A549 (cell line): ENCODE data around the gene PTPRN2. TPM values are rescaled to one million over a fixed set of nuclear protein-coding genes. Genes with fewer than 3 reads are reported as not detected.

Experiments
- ATAC-seq, 2 experiments: fragments of 200-7000 bp in 1 of 2; fragments of >200 bp in 1 of 2; cut with Nextera tagmentation in 1 of 2; cut with Tn5 transposase in 1 of 2; 3 replicates each; pipeline versions ENCODE4 v1.8.0 to v1.9.1; 2018 to 2020; ENCODE audit warnings: mild to moderate bottlenecking in 1 of 2, moderate library complexity in 1 of 2
- CTCF ChIA-PET: fragments of 300-600 bp; sonication (Branson Sonifier 250); formaldehyde crosslinking; extraction: SDS; loops from one replicate; lab custom pipeline; 2021; ENCODE audit warnings: antibody characterized with exemption, inconsistent platforms; lab: Yijun Ruan, JAX
- POLR2A ChIA-PET: fragments of 350-600 bp; formaldehyde crosslinking; extraction: SDS; loops from one replicate; lab custom pipeline; 2021; ENCODE audit warnings: antibody characterized with exemption, inconsistent platforms; lab: Yijun Ruan, JAX
- DNase-seq, 2 experiments: peaks; one replicate each; pipeline versions ENCODE4 v3.0.0 to v3.0.0-alpha.2; 2011 to 2016; ENCODE audit warnings: low read depth in 1 of 2, low spot score in 1 of 2
- FAIRE-seq: peaks from 2 replicates; lab custom pipeline; 2011; peaks lifted over from hg19 to GRCh38; lab: Jason Lieb, UNC
- H3K27ac ChIP-seq, 2 experiments: fragments of >200 bp; sonication (Bioruptor Twin); formaldehyde crosslinking; 3 replicates each; pipeline ENCODE4 v1.5.1; 2016 to 2017
- H3K4me1 ChIP-seq: fragments of >200 bp; sonication (Bioruptor Twin); formaldehyde crosslinking; 3 replicates; pipeline ENCODE4 v1.6.1; 2016
- H3K4me2 ChIP-seq: fragments of >200 bp; sonication (Bioruptor Twin); formaldehyde crosslinking; 3 replicates; pipeline ENCODE4 v1.6.1; 2016
- H3K4me3 ChIP-seq: fragments of >200 bp; sonication (Bioruptor Twin); formaldehyde crosslinking; 3 replicates; pipeline ENCODE4 v1.5.1; 2016
- H3K9me3 ChIP-seq: fragments of >200 bp; sonication (Bioruptor Twin); formaldehyde crosslinking; 3 replicates; pipeline ENCODE4 v1.6.1; 2016
- ATOH8 ChIP-seq: fragments of 250-450 bp; sonication (Bioruptor Pico); IDR thresholded peaks from 2 replicates; pipeline ENCODE4 v1.5.0; 2020; ENCODE audit warnings: low read depth, mild to moderate bottlenecking, moderate library complexity
- CBX2 ChIP-seq: fragments of 200-600 bp; sonication (generic); IDR thresholded peaks from 2 replicates; pipeline ENCODE4 v1.6.1; 2016; ENCODE audit warnings: low read depth, mild to moderate bottlenecking, borderline replicate concordance
- CEBPB ChIP-seq, 2 experiments: fragments of >200 bp in 1 of 2; sonication (Bioruptor Twin) in 1 of 2; formaldehyde crosslinking in 1 of 2; IDR thresholded peaks; 2 replicates each; pipeline ENCODE4 v1.6.1; 2012 to 2016
- CTCF ChIP-seq: fragments of >200 bp; sonication (Bioruptor Twin); formaldehyde crosslinking; IDR thresholded peaks from 3 replicates; pipeline ENCODE4 v1.5.1; 2016
- EHF ChIP-seq: fragments of 250-450 bp; sonication (Bioruptor Pico); IDR thresholded peaks from 2 replicates; pipeline ENCODE4 v1.5.0; 2020; ENCODE audit warnings: mild to moderate bottlenecking
- EP300 ChIP-seq, 2 experiments: fragments of >200 bp; sonication (Bioruptor Twin); formaldehyde crosslinking; IDR thresholded peaks; 2 replicates in 1 of 2; 3 replicates in 1 of 2; pipeline ENCODE4 v1.6.1; 2016 to 2017
- ESRRA ChIP-seq: fragments of 150-350 bp; IDR thresholded peaks from 2 replicates; pipeline ENCODE4 v1.6.1; 2014; ENCODE audit warnings: mild to moderate bottlenecking, low read length, borderline replicate concordance
- GATA3 ChIP-seq: IDR thresholded peaks from 2 replicates; pipeline ENCODE4 v1.6.1; 2012; ENCODE audit warnings: borderline replicate concordance
- HDAC2 ChIP-seq: fragments of 200-600 bp; sonication (generic); IDR thresholded peaks from 2 replicates; pipeline ENCODE4 v1.6.1; 2016
- HEYL ChIP-seq: fragments of 250-450 bp; sonication (Bioruptor Pico); IDR thresholded peaks from 2 replicates; pipeline ENCODE4 v1.8.0; 2021; ENCODE audit warnings: mild to moderate bottlenecking, moderate library complexity
- HOXB13 ChIP-seq: fragments of 250-450 bp; sonication (Bioruptor Pico); IDR thresholded peaks from 2 replicates; pipeline ENCODE4 v1.5.0; 2020; ENCODE audit warnings: low read depth, mild to moderate bottlenecking, moderate library complexity
- JUN ChIP-seq, 2 experiments: fragments of >200 bp; sonication (Bioruptor Twin); formaldehyde crosslinking; IDR thresholded peaks; 2 replicates in 1 of 2; 3 replicates in 1 of 2; pipeline ENCODE4 v1.6.1; 2016 to 2017
- MAZ ChIP-seq: fragments of 150-350 bp; IDR thresholded peaks from 2 replicates; pipeline ENCODE4 v1.6.1; 2014; ENCODE audit warnings: antibody characterized with exemption, low read depth, low read length, borderline replicate concordance
- NFE2L2 ChIP-seq: fragments of 150-350 bp; conservative IDR thresholded peaks from 2 replicates; pipeline ENCODE4 v1.6.1; 2014; ENCODE audit warnings: low read length
- NPAS2 ChIP-seq: fragments of 250-450 bp; sonication (Bioruptor Pico); IDR thresholded peaks from 2 replicates; pipeline ENCODE4 v1.8.0; 2022; ENCODE audit warnings: mild to moderate bottlenecking, moderate library complexity, borderline replicate concordance
- NR3C1 ChIP-seq: fragments of >200 bp; sonication (Bioruptor Twin); formaldehyde crosslinking; IDR thresholded peaks from 3 replicates; pipeline ENCODE4 v1.6.1; 2017
- PBX3 ChIP-seq: IDR thresholded peaks from 2 replicates; pipeline ENCODE4 v1.6.1; 2012
- POLR2A ChIP-seq: IDR thresholded peaks from 2 replicates; pipeline ENCODE4 v1.6.1; 2012; ENCODE audit warnings: mild to moderate bottlenecking, low read length
- POLR2AphosphoS2 ChIP-seq: conservative IDR thresholded peaks from 2 replicates; pipeline ENCODE4 v1.6.1; 2012; ENCODE audit warnings: low read length, improper control_type of control experiment, inconsistent platforms
- RAD21 ChIP-seq, 2 experiments: fragments of >200 bp in 1 of 2; sonication (Bioruptor Twin) in 1 of 2; formaldehyde crosslinking in 1 of 2; IDR thresholded peaks in 1 of 2; conservative IDR thresholded peaks in 1 of 2; 2 replicates in 1 of 2; 3 replicates in 1 of 2; pipeline ENCODE4 v1.6.1; 2012 to 2018; ENCODE audit warnings: inconsistent platforms in 1 of 2
- SMC3 ChIP-seq: fragments of >200 bp; sonication (Bioruptor Twin); formaldehyde crosslinking; IDR thresholded peaks from 3 replicates; pipeline ENCODE4 v1.6.1; 2018; ENCODE audit warnings: inconsistent platforms
- SREBF2 ChIP-seq: fragments of 450-650 bp; IDR thresholded peaks from 2 replicates; pipeline ENCODE4 v1.6.1; 2014; ENCODE audit warnings: mild to moderate bottlenecking, moderate library complexity
- TFCP2L1 ChIP-seq: fragments of 250-450 bp; sonication (Bioruptor Pico); IDR thresholded peaks from 2 replicates; pipeline ENCODE4 v1.5.0; 2021; ENCODE audit warnings: mild to moderate bottlenecking
- TP53 ChIP-seq: fragments of 250-450 bp; sonication (Bioruptor Pico); IDR thresholded peaks from 2 replicates; pipeline ENCODE4 v1.5.0; 2021; ENCODE audit warnings: mild to moderate bottlenecking, moderate library complexity
- USF2 ChIP-seq: fragments of 450-650 bp; IDR thresholded peaks from 2 replicates; pipeline ENCODE4 v1.6.1; 2014; ENCODE audit warnings: antibody characterized with exemption
- ZC3H11A ChIP-seq: fragments of 450-650 bp; IDR thresholded peaks from 2 replicates; pipeline ENCODE4 v1.6.1; 2014; ENCODE audit warnings: antibody characterized with exemption, mild to moderate bottlenecking
- ZFP36 ChIP-seq: fragments of 450-650 bp; IDR thresholded peaks from 2 replicates; pipeline ENCODE4 v1.6.1; 2014; ENCODE audit warnings: borderline replicate concordance; ENCODE audit not compliant: partially characterized antibody
- ZSCAN20 ChIP-seq: fragments of 250-450 bp; sonication (Bioruptor Pico); IDR thresholded peaks from 2 replicates; pipeline ENCODE4 v1.8.0; 2022; ENCODE audit warnings: mild to moderate bottlenecking, moderate library complexity
- WGBS: methylation state at CpG from one replicate; pipeline ENCODE4 v1.1.6; 2017; ENCODE audit errors: missing lambda C conversion rate; 5-methylcytosine and 5-hydroxymethylcytosine counted together
- polyA plus RNA-seq, 4 experiments: library from polyadenylated mRNA; depleted of rRNA in 3 of 4; stranded (reverse); fragments of >200 nt; fragmentation: RNase III in 1 of 4; extraction: RNeasy Plus Mini Kit Qiagen cat#74134 plus additional on column Dnase treatment in 1 of 4; gene quantifications; 2 replicates in 3 of 4; 3 replicates in 1 of 4; pipeline ENCODE4 v1.2.3, GENCODE V29; 2011 to 2017

PTPRN2 gene
- polyA plus RNA-seq, 2 of the 4 experiments (the other 2 are of a cell fraction) = 0.41 to 1.2 TPM

GRCh38 chr7:157962458-157963306, 624.9 kb downstream of the PTPRN2 start:
- no peak for FAIRE-seq
- 42% methylated on average over 14 of the region's 15 CpGs for WGBS
- Histone ChIP-seq H3K4me3 (no peak overlapping the region), H3K4me1 (no peaks in the 10 kb centered on the region), H3K9me3 (peaks cover 6% of the 10 kb centered on the region; the same call in 1 of the 3 replicates), H3K27ac (no peak overlapping the region), H3K4me2 (no peak overlapping the region)
- CTCF ChIA-PET = no interaction called here
- TF ChIP-seq POLR2A = no peak
- TF ChIP-seq EP300 (IDR thresholded peaks at IDR 0.05) = no peak
- no peak for TF ChIP-seq NR3C1
- TF ChIP-seq NFE2L2 = no peak
- no peak for TF ChIP-seq RAD21 (conservative IDR thresholded peaks at IDR 0.05 in 1 of 2, IDR thresholded peaks at IDR 0.05 in 1 of 2)
- no peak for TF ChIP-seq NPAS2 (CRISPR knock-in tag)
- no peak for TF ChIP-seq SREBF2
- no peak for TF ChIP-seq ZC3H11A
- TF ChIP-seq MAZ = no peak
- no peak for TF ChIP-seq POLR2AphosphoS2
- no peak for TF ChIP-seq ESRRA
- no peak for TF ChIP-seq PBX3
- no peak for TF ChIP-seq EHF (CRISPR knock-in tag)
- TF ChIP-seq HEYL (CRISPR knock-in tag) = no peak
- no peak for TF ChIP-seq ZSCAN20 (CRISPR knock-in tag)
- POLR2A ChIA-PET = no interaction called here
- ATAC-seq = no peak; a peak in 1 of 6 replicates
- no peak for DNase-seq

GRCh38 chr7:157961731-157962457, 625.7 kb downstream of the PTPRN2 start:
- no peak for DNase-seq
- 44% methylated on average over 20 of the region's 29 CpGs for WGBS
- FAIRE-seq = no peak
- Histone ChIP-seq H3K27ac (no peak overlapping the region), H3K4me1 (no peaks in the 10 kb centered on the region), H3K9me3 (peaks cover 6% of the 10 kb centered on the region; the same call in 1 of the 3 replicates), H3K4me3 (no peak overlapping the region), H3K4me2 (no peak overlapping the region)
- TF ChIP-seq POLR2A (no peak), ZC3H11A (no peak), CEBPB (IDR thresholded peaks at IDR 0.05) (no peak), HEYL (CRISPR knock-in tag) (no peak), GATA3 (no peak), TFCP2L1 (no peak), SMC3 (no peak), TP53 (CRISPR knock-in tag) (no peak), EP300 (IDR thresholded peaks at IDR 0.05) (no peak), USF2 (no peak), HOXB13 (CRISPR knock-in tag) (no peak), HDAC2 (no peak), ZFP36 (no peak), NR3C1 (no peak), JUN (IDR thresholded peaks at IDR 0.05) (no peak), CBX2 (no peak), ATOH8 (CRISPR knock-in tag) (no peak), CTCF (no peak)
- ATAC-seq = no peak
- ChIA-PET CTCF (no interaction called here), POLR2A (no interaction called here)
